Fibroblast of skin of abdomen (primary cell): ENCODE data around the gene C16orf87.

Experiments used
- DNase-seq: peaks from one replicate; pipeline ENCODE4 v3.0.0-alpha.2; 2013

C16orf87 gene

DNA sequence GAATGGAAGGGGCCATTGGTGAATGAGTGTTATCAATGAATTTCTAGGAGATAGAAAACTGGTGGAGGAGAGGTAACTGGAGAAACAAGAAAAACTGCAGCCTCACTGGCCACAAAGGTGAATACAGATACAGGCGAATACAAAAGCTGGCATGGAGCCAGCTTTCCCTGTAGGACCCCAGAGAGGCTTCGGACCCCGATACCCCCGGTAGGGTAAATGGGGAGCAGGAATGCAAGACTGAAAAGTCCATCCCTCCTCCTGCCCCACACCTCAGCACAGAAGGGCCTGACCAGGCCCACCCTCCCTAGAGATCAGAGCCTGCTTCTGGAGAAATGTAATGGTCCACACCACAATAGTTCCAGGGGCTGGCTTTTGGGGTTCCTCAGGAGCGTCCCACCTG, 78.0 kb downstream of the C16orf87 start:
- DNase-seq = no peak

GRCh38 chr16:46751381-46751780, 79.6 kb downstream of the C16orf87 start:
- DNase-seq = no peak

DNA sequence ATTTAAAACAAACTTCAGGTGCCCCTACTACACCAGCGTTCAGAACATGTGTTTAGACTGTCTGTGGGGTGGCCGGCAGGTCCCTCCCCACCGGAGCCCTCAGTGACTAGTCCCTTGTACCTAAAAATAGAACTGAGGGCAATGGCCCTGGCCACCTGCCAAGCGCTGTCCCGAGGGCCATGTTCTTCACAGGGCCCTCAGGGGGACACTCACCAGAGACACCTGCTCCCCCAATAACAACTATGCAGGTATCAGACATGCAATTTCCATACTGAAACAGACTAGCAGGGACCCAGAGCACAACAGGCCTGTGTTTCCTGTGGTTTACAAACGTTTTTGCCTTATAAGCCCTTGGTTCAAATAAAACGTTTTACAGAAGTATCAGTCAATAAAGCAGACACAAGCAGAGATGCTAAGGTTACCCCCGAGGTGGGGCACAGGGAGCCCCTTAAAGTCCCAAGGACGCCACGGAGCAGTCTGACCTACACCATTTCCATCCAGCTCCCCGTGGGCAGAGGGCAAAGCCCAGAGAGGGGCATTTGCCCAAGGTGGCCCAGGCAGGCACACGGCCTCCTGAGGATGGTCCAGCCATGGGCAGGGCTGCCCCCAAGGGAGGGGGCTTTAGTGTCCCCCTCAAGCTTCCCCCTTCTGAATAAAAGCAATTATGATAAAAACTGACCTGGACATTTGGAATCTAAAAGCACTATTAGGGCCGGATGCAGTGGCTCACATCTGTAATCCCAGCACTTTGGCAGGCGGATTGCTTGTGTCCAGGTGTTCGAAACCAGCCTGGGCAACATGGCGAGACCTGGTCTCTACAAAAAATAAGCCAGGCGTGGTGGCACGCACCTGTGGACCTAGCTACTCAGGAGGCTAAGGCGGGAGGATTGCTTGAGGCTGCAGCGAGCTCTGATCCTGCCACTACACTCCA, 81.9 kb downstream of the C16orf87 start:
- DNase-seq = no peak

GRCh38 chr16:46747777-46748651, 83.0 kb downstream of the C16orf87 start, which contains the start of gene MYLK3:
MYLK3 (minus strand) TSS chr16:46748344; CDS start chr16:46748193, 151 bp downstream.
- peak; percentile 13 for DNase-seq

DNA sequence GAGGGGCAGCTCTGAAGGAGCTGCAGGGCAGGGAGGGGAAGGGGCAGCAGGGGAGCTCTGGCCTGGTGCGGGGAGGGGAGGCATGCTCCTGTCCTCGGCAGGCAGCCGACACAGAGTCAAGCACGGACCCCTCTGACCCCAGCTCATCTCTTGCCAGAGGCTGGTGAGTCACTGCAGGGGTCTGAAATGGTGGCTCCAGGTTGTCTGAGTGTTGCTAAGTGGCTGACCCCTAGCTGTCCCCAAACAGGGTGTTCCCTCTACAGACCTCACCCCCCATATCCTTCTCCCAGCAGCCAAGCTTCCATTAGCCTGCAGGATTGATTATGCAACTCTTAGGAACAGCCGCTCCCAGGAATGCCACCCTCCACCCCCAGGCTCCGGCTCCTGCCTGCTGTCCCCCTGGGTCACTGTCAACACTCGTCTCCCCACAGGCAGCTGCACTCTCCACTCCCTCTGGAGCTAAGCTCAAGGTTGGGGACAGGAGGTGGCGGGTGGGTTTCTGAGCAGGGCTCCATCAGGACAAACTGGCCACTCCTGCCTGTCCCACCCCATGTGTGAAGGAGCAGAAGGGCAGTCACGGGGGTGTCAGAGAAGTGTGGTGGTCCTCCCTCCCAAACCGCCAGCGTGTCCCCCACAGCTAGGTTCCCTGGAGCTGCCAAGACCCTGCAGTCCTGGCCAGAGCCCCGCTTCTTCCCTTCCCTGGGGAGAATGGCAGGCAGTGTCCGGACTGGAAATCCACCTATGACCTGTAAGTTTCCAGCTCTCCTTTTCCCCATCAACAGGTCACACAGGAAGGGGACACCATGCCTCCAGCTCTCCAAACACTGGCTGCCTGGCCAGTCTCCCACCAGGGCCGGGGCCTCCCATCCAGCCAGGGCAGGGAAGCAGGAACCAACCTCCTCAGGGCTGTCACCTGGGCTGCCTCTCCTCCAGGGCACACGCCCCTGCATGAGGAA, 83.9 kb downstream of the C16orf87 start:
- no peak for DNase-seq
